Endothelial cell of umbilical vein (primary cell): ENCODE data around the gene ELF4. TPM values are rescaled to one million over a fixed set of nuclear protein-coding genes. Genes with fewer than 3 reads are reported as not detected.

Experiments
- BruUV-seq: library from RNA; stranded (reverse); fragments of 400-500 nt; replicated peaks from 2 replicates; lab custom pipeline; 2021; lab: Mats Ljungman, UMichigan
- CTCF ChIA-PET: fragments of 300-600, 350-600 bp; sonication (Branson Sonifier 250); formaldehyde crosslinking; loops from one replicate; lab custom pipeline; 2021; ENCODE audit warnings: antibody characterized with exemption, inconsistent platforms; lab: Charles Lee
- POLR2A ChIA-PET: fragments of 300-600, 350-600 bp; sonication (Branson Sonifier 250); formaldehyde crosslinking; loops from one replicate; lab custom pipeline; 2021; ENCODE audit warnings: antibody characterized with exemption, inconsistent platforms; lab: Charles Lee
- DNase-seq: peaks from one replicate; pipeline ENCODE4 v3.0.0-alpha.2; 2011; ENCODE audit warnings: low read depth, low spot score
- FAIRE-seq: peaks from 2 replicates; lab custom pipeline; 2011; peaks lifted over from hg19 to GRCh38; lab: Jason Lieb, UNC
- H2AFZ ChIP-seq: 2 replicates; pipeline ENCODE4 v1.6.0; 2012; ENCODE audit warnings: low read depth, low read length, control low read depth, inconsistent platforms
- H3K27ac ChIP-seq: 2 replicates; pipeline ENCODE4 v1.5.1; 2011; ENCODE audit warnings: low read depth, mild to moderate bottlenecking, control low read depth, low read length, moderate library complexity; ENCODE audit not compliant: insufficient read depth
- H3K27me3 ChIP-seq, 2 experiments: 2 replicates each; pipeline versions ENCODE4 v1.6.0 to v1.6.1; 2011; ENCODE audit warnings: low read length in 2 of 2, mixed read lengths in 1 of 2; ENCODE audit not compliant: control insufficient read depth in 2 of 2, insufficient read depth in 2 of 2
- H3K36me3 ChIP-seq, 2 experiments: 2 replicates in 1 of 2; 3 replicates in 1 of 2; pipeline ENCODE4 v1.5.1; 2011; ENCODE audit warnings: low read length in 2 of 2, mild to moderate bottlenecking in 1 of 2, moderate library complexity in 1 of 2; ENCODE audit not compliant: control insufficient read depth in 2 of 2, insufficient read depth in 2 of 2; ENCODE audit errors: extremely low read depth in 1 of 2
- H3K4me1 ChIP-seq: 3 replicates; pipeline ENCODE4 v1.5.1; 2011; ENCODE audit warnings: mild to moderate bottlenecking, low read length; ENCODE audit not compliant: control insufficient read depth, insufficient read depth; ENCODE audit errors: extremely low read depth
- H3K4me2 ChIP-seq: 2 replicates; pipeline ENCODE4 v1.6.1; 2011; ENCODE audit warnings: low read length, control low read depth, mixed read lengths; ENCODE audit not compliant: insufficient read depth
- H3K4me3 ChIP-seq, 3 experiments: fragments of 200-600 bp in 1 of 3; sonication (generic), shearing (Covaris generic) in 1 of 3; replicated peaks in 1 of 3; 2 replicates each; pipeline ENCODE4 v1.5.1; 2011 to 2016; ENCODE audit warnings: control low read depth in 3 of 3, low read length in 3 of 3, mild to moderate bottlenecking in 2 of 3, inconsistent platforms in 1 of 3, low read depth in 1 of 3, moderate library complexity in 1 of 3; ENCODE audit not compliant: insufficient read depth in 1 of 3
- H3K79me2 ChIP-seq: 2 replicates; pipeline ENCODE4 v1.6.0; 2012; ENCODE audit warnings: low read length, inconsistent platforms; ENCODE audit not compliant: control insufficient read depth, insufficient read depth
- H3K9ac ChIP-seq: replicated peaks from 2 replicates; pipeline ENCODE3; 2011; ENCODE audit warnings: low read length, control low read depth; ENCODE audit not compliant: insufficient read depth; ENCODE audit errors: extremely low read depth
- H3K9me1 ChIP-seq: replicated peaks from 3 replicates; pipeline ENCODE4 v1.6.0; 2011; ENCODE audit warnings: mild to moderate bottlenecking, low read length; ENCODE audit not compliant: control insufficient read depth, insufficient read depth; ENCODE audit errors: extremely low read depth
- H3K9me3 ChIP-seq: replicated peaks from 2 replicates; pipeline ENCODE4 v1.5.1; 2012; ENCODE audit warnings: low read length, inconsistent platforms; ENCODE audit not compliant: control insufficient read depth, insufficient read depth
- H4K20me1 ChIP-seq: replicated peaks from 2 replicates; pipeline ENCODE3; 2011; ENCODE audit warnings: mild to moderate bottlenecking, low read length; ENCODE audit not compliant: control insufficient read depth, insufficient read depth; ENCODE audit errors: extremely low read depth
- EZH2 ChIP-seq: IDR thresholded peaks from 2 replicates; pipeline ENCODE4 v1.6.1; 2012; ENCODE audit warnings: borderline replicate concordance, low read depth, mild to moderate bottlenecking, moderate library complexity, low read length, inconsistent platforms; ENCODE audit not compliant: severe bottlenecking
- JUN ChIP-seq: IDR thresholded peaks from 2 replicates; pipeline ENCODE4 v1.6.1; 2011; ENCODE audit warnings: borderline replicate concordance, low read depth; ENCODE audit not compliant: insufficient read length, insufficient read depth
- POLR2AphosphoS5 ChIP-seq: IDR thresholded peaks from 2 replicates; pipeline ENCODE4 v1.6.1; 2012; ENCODE audit warnings: low read depth, mild to moderate bottlenecking, control low read depth, low read length, moderate library complexity; ENCODE audit not compliant: insufficient read depth
- dilution Hi-C: fragments of 300-500 bp; cut with MboI; formaldehyde crosslinking; loops from one replicate; pipeline ENCODE4 v1.15.0; 2019; ENCODE audit warnings: low sequenced_read_pairs; ENCODE audit not compliant: extremely low pct_ligation_motif_present
- intact Hi-C: fragments of 100-400 bp; cut with micrococcal nuclease; formaldehyde crosslinking; loops from one replicate; pipeline ENCODE4 v1.10.0; 2022
- polyA plus RNA-seq, 4 experiments: library from polyadenylated mRNA; depleted of rRNA in 3 of 4; stranded (reverse) in 3 of 4; unstranded in 1 of 4; fragments of >200 nt; gene quantifications; 2 replicates each; pipeline versions ENCODE4 v1.2.1 to v1.2.3, GENCODE V29; 2011 to 2012; ENCODE audit warnings: missing spikeins in 1 of 4
- total RNA-seq: library from RNA; stranded (reverse); gene quantifications from 2 replicates; pipeline ENCODE4 v1.2.3, GENCODE V29; 2021
- TF ChIP-seq, protein P1 (sequence below), 2 donors: IDR thresholded peaks; 1 replicate in 1 of 2; 2 replicates in 1 of 2; pipeline ENCODE4 v1.5.1; 2011; ENCODE audit warnings: low read length in 2 of 2, mild to moderate bottlenecking in 2 of 2, moderate library complexity in 2 of 2, control low read depth in 1 of 2, inconsistent platforms in 1 of 2, low read depth in 1 of 2; ENCODE audit not compliant: insufficient read depth in 1 of 2; ENCODE audit errors: extremely low read depth in 1 of 2
- TF ChIP-seq, protein P2 (sequence below): IDR thresholded peaks from 2 replicates; pipeline ENCODE4 v1.6.1; 2011; ENCODE audit not compliant: insufficient read depth, insufficient read length

Gene ELF4
- total and polyA plus RNA-seq, 2 donors (not counting 3 experiments of a cell fraction or from before 2014, with no cell fraction given): 31.9 to 33.4 TPM

DNA sequence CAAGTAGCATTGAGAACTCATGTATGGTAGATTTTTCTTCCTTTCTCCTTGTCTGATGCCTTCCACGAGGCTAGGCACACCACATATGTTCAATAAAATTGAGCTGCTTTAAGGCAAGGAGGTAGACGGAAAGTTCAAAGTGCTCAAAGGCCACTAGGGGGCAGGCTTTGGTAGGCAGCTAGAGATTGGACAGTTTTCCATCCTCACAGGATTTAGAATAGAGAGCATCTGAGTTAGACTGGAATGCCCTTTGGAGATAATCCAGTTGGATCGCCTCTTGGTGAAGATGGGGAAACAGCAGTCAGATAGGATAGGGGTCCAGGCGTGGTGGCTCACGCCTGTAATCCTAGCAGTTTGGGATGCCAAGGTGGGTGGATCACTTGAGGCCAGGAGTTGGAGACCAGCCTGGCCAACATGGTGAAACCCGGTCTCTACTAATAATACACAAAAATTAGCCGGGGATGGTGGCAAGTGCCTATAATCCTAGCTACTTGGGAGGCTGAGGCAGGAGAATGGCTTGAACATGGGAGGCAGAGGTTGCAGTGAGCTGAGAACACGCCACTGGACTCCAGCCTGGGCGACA is 30.4 kb downstream of the ELF4 start:
- Histone ChIP-seq H3K9me1 (no peaks in the 10 kb centered on the region), H3K9ac (no peak overlapping the region), H3K9me3 (no peaks in the 10 kb centered on the region), H4K20me1 (no peaks in the 10 kb centered on the region), H3K79me2 (peaks cover 27% of the 10 kb centered on the region), H3K36me3 (peaks cover 0 to 3% of the 10 kb centered on the region in 2 experiments), H3K27ac (no peak overlapping the region), H3K4me3 (no peak overlapping the region), H2AFZ (no peak overlapping the region), H3K27me3 (no peaks in the 10 kb centered on the region), H3K4me2 (no peak overlapping the region), H3K4me1 (peaks cover 21% of the 10 kb centered on the region)
- intact Hi-C loops: loop anchor here (1.0 kb wide), 2 partner anchors 40 to 112 kb away; no protein-coding TSS in a partner anchor
- CTCF ChIA-PET: interaction anchor here (0.7 to 3.5 kb wide), 30 partner anchors 10 to 474 kb away, joined by 3 to 65 read pairs (median 6); partner anchors contain the start of genes AIFM1 and RAB33A
- POLR2A ChIA-PET: no interaction called here
- TF ChIP-seq, protein P1, sequence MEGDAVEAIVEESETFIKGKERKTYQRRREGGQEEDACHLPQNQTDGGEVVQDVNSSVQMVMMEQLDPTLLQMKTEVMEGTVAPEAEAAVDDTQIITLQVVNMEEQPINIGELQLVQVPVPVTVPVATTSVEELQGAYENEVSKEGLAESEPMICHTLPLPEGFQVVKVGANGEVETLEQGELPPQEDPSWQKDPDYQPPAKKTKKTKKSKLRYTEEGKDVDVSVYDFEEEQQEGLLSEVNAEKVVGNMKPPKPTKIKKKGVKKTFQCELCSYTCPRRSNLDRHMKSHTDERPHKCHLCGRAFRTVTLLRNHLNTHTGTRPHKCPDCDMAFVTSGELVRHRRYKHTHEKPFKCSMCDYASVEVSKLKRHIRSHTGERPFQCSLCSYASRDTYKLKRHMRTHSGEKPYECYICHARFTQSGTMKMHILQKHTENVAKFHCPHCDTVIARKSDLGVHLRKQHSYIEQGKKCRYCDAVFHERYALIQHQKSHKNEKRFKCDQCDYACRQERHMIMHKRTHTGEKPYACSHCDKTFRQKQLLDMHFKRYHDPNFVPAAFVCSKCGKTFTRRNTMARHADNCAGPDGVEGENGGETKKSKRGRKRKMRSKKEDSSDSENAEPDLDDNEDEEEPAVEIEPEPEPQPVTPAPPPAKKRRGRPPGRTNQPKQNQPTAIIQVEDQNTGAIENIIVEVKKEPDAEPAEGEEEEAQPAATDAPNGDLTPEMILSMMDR (IDR thresholded peaks at IDR 0.05; ENCODE audit: extremely low read depth in 1 of 2, insufficient read depth in 1 of 2, low read depth in 1 of 2, low read length in 2 of 2): peak; percentile 51 to 60
- TF ChIP-seq POLR2AphosphoS5: no peak
- peak; percentile 71 for DNase-seq
- dilution Hi-C loops: no loop called here
- no TSS peak for BruUV-seq
- peak; percentile 87 for FAIRE-seq

DNA sequence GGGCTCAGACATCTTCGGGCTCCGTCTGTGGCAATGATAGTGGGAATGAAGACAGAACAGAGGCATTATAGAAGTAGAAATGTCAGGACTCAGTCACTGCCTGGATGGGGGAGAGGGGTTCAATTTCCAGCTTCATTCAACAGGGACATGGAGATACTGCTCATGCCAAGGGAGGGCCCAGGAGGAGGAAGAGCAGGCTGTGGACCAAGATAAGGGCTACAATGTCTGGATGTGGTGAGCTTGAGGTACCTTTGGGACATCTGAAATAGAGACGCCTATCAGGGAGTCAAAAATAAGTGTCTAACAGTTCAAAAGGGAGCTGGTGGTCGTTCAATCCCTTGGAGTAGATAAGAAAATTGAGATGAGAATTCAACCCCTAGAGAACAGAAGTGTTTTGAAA is 34.5 kb downstream of the ELF4 start:
- no peaks in the 10 kb centered on the region for H3K27me3 ChIP-seq
- no peaks in the 10 kb centered on the region for H4K20me1 ChIP-seq
- no peak overlapping the region for H3K4me2 ChIP-seq
- no peak overlapping the region for H3K27ac ChIP-seq
- H3K9me3 ChIP-seq: no peaks in the 10 kb centered on the region
- dilution Hi-C loops (no loop called here), intact Hi-C loops (no loop called here)
- FAIRE-seq (no peak), DNase-seq (no peak)
- peaks cover 6 to 12% of the 10 kb centered on the region in 2 experiments for H3K36me3 ChIP-seq
- no TSS peak for BruUV-seq
- ChIA-PET POLR2A (no interaction called here), CTCF (interaction anchor here (1.3 kb wide), 1 partner anchor 15 kb away, joined by 3 read pairs; no protein-coding TSS in a partner anchor)
- no peak overlapping the region for H3K4me3 ChIP-seq
- no peak overlapping the region for H3K9ac ChIP-seq
- no peak overlapping the region for H2AFZ ChIP-seq
- H3K4me1 ChIP-seq: no peaks in the 10 kb centered on the region
- TF ChIP-seq POLR2AphosphoS5 (no peak), EZH2 (no peak), JUN (no peak)
- TF ChIP-seq, protein P2, sequence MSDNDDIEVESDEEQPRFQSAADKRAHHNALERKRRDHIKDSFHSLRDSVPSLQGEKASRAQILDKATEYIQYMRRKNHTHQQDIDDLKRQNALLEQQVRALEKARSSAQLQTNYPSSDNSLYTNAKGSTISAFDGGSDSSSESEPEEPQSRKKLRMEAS: no peak
- TF ChIP-seq, protein P1 (IDR thresholded peaks at IDR 0.05; ENCODE audit: extremely low read depth in 1 of 2, insufficient read depth in 1 of 2, low read depth in 1 of 2, low read length in 2 of 2): no peak
- H3K79me2 ChIP-seq: peaks cover 2% of the 10 kb centered on the region
- H3K9me1 ChIP-seq: no peaks in the 10 kb centered on the region
